NCI-H2107 treated with DMSO at 0.1 percent for 48 hours (cell line): ENCODE results near the gene MPO.

Source experiments
- DNase-seq: peaks from one replicate; lab custom pipeline; 2025; ENCODE audit not compliant: unreplicated experiment; lab: John Stamatoyannopoulos, UW

Gene MPO

GRCh38 chr17:58279736-58280479 lies 827 bp downstream of the MPO start:
- no peak for DNase-seq

- DNase-seq: no peak
Observed at GRCh38 chr17:58279016-58279711, 1.6 kb downstream of the MPO start.

GRCh38 chr17:58278661-58279015 lies 2.1 kb downstream of the MPO start:
- no peak for DNase-seq

GRCh38 chr17:58277802-58278595 lies 2.7 kb downstream of the MPO start:
- DNase-seq: no peak

- no peak for DNase-seq
Observed at GRCh38 chr17:58277107-58277801, 3.5 kb downstream of the MPO start.

- no peak for DNase-seq
Observed at GRCh38 chr17:58276423-58276822, 4.3 kb downstream of the MPO start.

GRCh38 chr17:58275417-58275816 lies 5.3 kb downstream of the MPO start:
- DNase-seq: no peak

GRCh38 chr17:58273453-58274104 lies 7.2 kb downstream of the MPO start:
- no peak for DNase-seq

- DNase-seq: no peak
Observed at GRCh38 chr17:58272367-58273280, 8.1 kb downstream of the MPO start.

GRCh38 chr17:58271216-58271931 lies 9.4 kb downstream of the MPO start:
- DNase-seq: no peak

- no peak for DNase-seq
Observed at GRCh38 chr17:58270476-58271215, 10.1 kb downstream of the MPO start.

GRCh38 chr17:58269557-58270291 lies 11.0 kb downstream of the MPO start:
- no peak for DNase-seq

- DNase-seq: no peak
Observed at GRCh38 chr17:58268774-58269556, 11.8 kb downstream of the MPO start.

GRCh38 chr17:58268326-58268725 lies 12.4 kb downstream of the MPO start:
- DNase-seq: no peak

- no peak for DNase-seq
Observed at GRCh38 chr17:58267347-58268324, 13.1 kb downstream of the MPO start.
